Fibroblast of pulmonary artery (primary cell): ENCODE measurements around the gene ZBTB16.

Experiments used
- DNase-seq: peaks from one replicate; pipeline ENCODE4 v3.0.0-alpha.2; 2010; ENCODE audit warnings: low read depth
- H3K4me3 ChIP-seq: replicated peaks from 2 replicates; pipeline ENCODE4 v1.5.1; 2011; ENCODE audit warnings: low read depth, mild to moderate bottlenecking, control low read depth, low read length, moderate library complexity
- TF ChIP-seq, protein P1 (sequence below): IDR thresholded peaks from 2 replicates; pipeline ENCODE4 v1.5.1; 2011; ENCODE audit warnings: mild to moderate bottlenecking, control low read depth, low read length, inconsistent platforms; ENCODE audit errors: missing control alignments

The ZBTB16 gene

DNA sequence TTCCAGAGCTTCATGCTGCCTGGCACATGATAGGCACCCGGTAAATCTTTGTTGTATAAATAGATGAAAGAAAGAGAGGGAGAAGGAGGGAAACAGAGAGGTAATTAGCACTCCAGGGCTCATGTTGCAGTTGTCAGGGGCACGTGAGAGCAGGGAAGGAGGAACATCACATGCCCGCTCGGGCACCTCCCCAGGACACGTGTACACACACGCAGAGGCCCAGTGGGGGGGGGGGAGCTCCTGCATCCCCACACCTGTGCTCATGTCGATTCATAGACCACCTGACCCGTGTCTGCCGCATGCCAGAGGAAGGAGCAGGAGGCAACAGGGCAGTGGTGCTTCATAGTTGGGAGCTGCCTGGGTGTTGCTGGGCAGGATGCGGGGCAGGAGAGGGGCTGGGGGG is 199.6 kb downstream of the ZBTB16 start:
- no peak for DNase-seq
- TF ChIP-seq, protein P1, sequence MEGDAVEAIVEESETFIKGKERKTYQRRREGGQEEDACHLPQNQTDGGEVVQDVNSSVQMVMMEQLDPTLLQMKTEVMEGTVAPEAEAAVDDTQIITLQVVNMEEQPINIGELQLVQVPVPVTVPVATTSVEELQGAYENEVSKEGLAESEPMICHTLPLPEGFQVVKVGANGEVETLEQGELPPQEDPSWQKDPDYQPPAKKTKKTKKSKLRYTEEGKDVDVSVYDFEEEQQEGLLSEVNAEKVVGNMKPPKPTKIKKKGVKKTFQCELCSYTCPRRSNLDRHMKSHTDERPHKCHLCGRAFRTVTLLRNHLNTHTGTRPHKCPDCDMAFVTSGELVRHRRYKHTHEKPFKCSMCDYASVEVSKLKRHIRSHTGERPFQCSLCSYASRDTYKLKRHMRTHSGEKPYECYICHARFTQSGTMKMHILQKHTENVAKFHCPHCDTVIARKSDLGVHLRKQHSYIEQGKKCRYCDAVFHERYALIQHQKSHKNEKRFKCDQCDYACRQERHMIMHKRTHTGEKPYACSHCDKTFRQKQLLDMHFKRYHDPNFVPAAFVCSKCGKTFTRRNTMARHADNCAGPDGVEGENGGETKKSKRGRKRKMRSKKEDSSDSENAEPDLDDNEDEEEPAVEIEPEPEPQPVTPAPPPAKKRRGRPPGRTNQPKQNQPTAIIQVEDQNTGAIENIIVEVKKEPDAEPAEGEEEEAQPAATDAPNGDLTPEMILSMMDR: no peak
- no peak overlapping the region for H3K4me3 ChIP-seq

DNA sequence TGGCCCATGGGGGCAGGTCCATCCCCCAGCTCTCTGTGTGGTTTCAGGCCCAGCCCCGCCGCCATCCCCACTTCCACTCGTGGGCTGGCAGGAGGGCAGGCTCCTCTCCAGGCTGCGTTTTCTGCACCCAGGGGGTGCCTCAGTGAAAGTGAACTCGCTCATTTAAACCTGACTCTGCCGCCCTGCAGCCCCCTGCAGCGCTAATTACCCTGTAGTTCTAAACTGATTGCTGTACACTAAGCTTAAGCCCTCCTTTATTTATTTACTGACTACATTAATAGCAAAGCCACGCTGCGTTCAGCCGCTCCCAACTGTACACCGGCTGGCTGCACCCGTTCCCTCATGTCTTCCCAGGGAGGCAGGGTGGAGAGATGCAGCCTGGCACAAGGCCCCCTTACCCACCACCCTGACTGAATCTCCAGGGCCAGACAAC is 200.1 kb downstream of the ZBTB16 start:
- no peak overlapping the region for H3K4me3 ChIP-seq
- DNase-seq: no peak
- TF ChIP-seq, protein P1: no peak

DNA sequence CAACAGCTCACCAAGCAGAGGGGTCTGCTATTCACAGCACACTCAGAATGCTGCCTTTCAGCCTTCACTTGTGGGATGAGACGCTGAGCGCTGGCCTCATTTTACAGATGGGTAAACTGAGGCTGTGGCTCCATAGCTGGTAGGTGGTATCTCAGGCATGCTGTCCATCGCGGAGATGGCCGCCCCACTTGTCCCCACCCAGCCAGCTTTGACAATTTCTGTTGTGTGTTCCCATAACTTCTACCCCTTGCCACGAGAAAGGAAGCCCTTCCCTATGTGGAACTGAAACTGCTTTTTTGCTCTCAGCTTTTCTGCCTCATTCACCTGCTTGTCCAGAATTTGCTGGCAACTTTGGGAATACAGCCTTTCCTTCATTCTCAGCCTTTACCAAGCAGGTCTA is 200.6 kb downstream of the ZBTB16 start:
- no peak for DNase-seq
- H3K4me3 ChIP-seq: no peak overlapping the region
- TF ChIP-seq, protein P1: no peak

DNA sequence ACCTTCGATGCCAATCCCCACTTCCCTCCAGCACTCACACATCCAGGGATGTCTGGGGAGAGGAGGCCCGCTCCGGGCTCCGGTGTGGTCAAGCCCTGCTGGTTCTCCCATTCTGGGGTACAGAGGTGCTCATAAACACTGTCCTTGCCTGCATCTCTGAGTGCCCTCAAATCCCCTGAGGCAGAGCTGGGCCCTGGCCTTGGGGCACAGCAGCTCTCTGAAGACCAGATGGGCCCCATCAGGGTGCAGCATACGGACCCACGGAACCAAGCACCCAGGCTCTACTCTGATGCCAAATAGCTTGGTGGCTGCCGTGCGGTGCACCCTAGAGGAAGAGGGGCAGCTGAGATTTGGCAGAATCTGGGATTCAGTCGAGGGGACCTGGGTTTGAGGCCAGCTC is 201.0 kb downstream of the ZBTB16 start:
- no peak for DNase-seq
- TF ChIP-seq, protein P1: no peak

DNA sequence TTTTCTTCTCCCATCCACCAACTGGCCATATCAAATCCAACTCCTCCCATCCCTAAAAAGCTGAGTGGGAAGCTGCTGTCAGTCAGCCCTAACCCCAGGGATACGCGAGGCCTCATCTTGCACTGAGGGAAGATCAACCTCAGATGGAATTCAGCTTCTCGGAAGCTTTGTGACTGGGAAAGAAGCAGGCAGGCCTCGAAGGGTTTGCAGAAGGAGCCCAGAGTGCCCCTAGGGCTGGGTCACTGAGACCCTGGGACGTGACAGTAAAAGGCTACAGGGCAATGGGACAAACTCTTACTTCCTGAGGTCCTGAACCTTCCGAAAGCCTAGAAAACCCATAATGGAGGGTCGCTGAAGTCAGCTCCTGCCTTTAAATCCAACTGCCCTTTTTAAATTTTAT is 202.3 kb downstream of the ZBTB16 start:
- TF ChIP-seq, protein P1: no peak
- H3K4me3 ChIP-seq: no peak overlapping the region
- DNase-seq: no peak

More for the DNA sequence above, 201.0 kb downstream of the ZBTB16 start:
- H3K4me3 ChIP-seq: no peak overlapping the region

DNA sequence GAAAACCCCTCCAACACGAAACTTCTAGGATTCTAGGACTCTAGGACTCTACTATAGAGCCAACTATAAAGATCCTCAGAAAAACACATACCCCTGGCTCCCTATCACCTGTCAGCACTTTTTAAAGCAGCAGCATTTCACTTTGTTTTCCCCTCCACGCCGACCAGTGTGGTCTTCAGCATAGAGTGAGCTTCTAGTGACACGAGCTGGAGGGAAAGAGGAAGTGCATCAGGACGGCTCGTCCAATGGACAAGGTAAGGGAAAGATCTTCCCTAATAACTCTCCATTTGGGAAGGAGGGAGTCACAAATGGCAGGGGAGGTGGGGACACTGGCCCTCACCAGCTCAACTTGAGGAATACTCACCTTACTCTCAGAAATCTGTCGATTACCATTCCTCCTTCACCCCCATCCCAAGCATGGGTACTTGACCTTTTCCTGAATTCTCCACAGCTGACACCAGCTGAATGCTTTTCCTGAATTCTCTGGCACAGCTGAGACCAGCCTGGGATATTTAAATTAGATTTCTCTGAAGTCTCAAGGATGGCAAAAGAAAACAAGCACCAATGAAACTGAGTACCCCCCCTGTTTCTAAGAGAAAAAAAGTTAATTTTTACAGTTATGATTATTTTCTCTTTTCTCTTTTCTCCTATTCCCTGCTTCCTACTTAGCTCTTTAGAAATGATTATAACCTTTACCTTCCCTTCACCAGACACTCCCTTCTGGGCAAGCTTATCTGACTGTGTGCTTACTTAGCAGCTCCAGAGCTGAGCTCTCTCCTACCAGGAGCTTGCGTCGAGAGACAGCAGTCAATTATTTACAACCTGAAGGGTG is 203.4 kb downstream of the ZBTB16 start:
- TF ChIP-seq, protein P1: peak; percentile 79
- DNase-seq: peak; percentile 75

DNA sequence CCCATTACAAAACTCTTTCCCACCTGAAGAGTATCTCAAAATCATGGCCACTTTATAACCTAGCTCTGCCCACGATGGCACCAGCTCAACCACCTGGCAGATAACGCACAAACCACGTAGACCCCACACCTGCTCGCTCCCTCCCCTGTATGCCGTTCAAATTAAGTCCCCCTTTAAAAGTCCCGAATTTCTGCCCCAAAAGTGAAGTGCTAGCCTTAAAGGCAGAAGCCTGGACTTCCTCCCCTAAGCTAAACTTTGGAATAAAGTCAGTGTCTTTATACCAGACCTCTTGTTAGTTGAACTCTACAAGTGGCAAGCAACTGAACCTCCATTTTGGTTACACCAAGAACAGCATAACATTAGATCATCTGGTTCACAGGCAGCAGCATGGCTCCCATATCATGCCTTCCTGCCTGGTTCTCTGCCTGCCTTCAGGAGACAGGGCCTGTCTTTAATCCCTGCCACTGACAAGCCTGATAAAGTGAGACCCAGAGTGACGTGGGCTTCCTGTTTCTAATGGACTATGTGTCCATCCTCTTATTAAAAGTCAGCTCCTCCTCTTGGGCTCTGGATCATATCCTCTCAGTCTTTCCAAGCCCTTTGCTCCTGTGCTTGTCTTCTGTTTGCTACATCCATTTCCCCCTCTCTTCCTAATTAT is 204.1 kb downstream of the ZBTB16 start:
- no peak overlapping the region for H3K4me3 ChIP-seq
- TF ChIP-seq, protein P1: no peak
- peak; percentile 36 for DNase-seq

More for the DNA sequence above, 203.4 kb downstream of the ZBTB16 start:
- no peak overlapping the region for H3K4me3 ChIP-seq
